ENCODE results near the gene RGS3.
"Not testable (repeated sequence)": the region's sequence is repeated elsewhere in the genome, so short reads cannot be mapped to it uniquely, and the experiment has no call there.

Gene RGS3

DNA sequence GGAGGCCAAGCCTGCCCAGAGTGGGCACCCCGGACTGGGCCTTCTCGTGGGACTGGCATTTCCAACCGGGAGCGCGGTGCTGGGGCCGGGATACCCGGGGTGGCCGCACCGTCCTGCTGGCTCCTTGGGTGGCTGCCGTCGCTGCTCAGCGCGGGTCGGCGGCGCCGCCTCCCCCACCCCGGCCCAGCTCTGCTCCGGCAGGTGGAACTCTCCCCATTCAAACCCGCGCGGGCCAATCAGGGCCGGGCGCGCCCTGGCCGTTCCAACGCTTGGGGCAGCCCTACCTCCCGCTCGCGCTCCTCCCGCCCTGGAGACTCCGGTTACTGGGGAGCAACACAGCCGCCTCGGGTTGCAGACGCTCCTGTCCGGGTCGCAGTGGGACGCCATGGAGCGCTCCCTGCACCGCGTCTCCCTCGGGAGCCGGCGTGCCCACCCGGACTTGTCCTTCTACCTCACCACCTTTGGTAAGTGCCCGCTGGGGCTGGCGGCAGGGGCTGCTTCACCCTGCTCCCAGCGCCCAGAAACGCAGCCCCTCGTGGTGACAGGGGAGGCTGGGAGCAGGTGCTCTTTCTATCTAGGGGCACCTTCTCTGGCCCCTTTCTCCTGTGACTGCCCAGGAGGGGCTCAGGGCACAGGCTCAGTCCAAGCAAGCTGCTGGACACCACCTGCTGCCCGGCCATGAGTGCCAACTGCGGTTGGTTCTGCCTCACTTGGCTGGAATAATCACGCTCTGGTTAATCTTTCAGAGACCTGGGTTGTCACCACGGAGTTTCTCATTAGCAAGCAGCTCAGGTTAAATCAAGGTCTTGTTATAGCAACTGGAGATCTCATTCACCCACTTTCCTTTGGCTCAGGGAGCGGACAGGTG is at the start of gene RGS3:
Gene RGS3 (plus strand): TSS at position 310 of the 868 bp plus-strand sequence. CDS start 76 bp downstream, at position 386.
- DNase-seq (ENCODE audit: low read depth in 3 of 3, low spot score in 1 of 3) = no peak

DNA sequence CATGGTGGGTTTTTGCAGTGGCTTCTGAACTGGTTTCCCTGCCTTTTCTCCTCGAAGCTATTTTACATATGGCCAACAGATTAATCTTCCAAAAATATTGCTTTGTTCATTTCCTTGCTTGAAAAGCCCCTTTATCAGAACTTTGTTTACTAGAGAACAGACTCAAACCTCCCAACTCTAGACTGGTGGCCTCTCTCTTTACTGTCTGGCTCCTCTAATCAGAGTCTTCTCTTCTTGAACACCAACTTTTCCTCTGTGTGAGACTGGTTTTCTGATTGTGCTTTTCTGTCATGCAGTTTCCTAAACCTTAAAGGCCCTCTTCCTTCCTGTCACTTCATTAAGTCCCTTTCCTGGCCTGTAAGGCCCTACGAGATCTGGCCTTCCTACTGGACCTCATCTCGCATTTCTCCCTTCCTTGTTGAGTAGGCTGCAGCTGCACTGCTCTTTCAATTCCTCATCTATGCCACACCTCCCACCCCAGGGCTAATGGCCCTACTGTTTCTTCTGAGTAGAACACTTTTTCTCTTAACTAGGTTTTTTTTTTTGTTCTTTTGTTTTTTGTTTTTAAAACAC is 47.3 kb upstream of the RGS3 start:
- DNase-seq (ENCODE audit: low read depth in 3 of 3, low spot score in 1 of 3) = no peak

GRCh38 chr9:113417370-113417769 is 46.2 kb upstream of the RGS3 start:
- DNase-seq (ENCODE audit: low read depth in 3 of 3, low spot score in 1 of 3) = no peak

GRCh38 chr9:113421726-113422125 is 41.8 kb upstream of the RGS3 start:
- no peak for DNase-seq (ENCODE audit: low read depth in 3 of 3, low spot score in 1 of 3)

DNA sequence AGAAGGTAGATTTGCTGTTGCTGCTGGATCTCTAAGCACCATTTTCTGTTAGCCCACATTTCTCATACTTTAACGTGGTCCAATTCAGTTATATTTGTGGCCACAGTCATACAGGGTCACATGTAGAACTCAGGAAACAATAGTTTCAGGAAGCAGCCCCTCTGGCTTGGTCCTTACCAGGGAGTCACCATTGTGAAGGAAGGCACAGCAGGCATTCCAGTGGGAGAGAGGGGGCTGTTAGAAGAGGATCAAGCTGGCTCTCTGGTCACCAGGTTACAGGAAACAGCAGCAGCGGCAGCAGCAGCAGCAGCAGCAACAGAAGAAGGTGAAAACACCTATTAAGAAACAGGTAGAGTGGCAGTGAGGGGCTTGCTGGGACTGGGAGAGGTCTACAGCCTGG is 38.5 kb upstream of the RGS3 start:
- DNase-seq (ENCODE audit: low read depth in 3 of 3, low spot score in 1 of 3) = no peak

- no peak for DNase-seq (ENCODE audit: low read depth in 3 of 3, low spot score in 1 of 3)
These were observed 36.8 kb upstream of the RGS3 start for GRCh38 chr9:113426701-113427100.

DNA sequence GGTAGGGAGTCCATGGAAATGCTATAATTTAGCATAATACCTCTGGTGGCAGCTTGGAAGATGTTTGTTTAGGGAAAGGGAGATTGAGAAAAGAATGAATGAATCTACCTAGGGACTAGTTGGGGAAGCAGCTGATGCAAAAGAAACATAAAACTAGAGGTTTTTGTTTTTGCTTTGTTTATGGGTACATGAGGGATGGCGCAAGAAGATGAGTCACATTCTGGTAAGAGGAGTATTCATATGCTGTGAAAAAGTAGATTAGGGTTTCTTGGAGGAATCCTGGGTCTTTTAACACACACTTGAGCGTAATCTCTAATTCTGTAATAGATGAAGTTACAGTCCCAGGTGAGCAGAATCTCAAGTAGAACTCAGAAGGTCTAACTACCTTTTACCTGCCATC is 35.9 kb upstream of the RGS3 start:
- no peak for DNase-seq (ENCODE audit: low read depth in 3 of 3, low spot score in 1 of 3)

DNA sequence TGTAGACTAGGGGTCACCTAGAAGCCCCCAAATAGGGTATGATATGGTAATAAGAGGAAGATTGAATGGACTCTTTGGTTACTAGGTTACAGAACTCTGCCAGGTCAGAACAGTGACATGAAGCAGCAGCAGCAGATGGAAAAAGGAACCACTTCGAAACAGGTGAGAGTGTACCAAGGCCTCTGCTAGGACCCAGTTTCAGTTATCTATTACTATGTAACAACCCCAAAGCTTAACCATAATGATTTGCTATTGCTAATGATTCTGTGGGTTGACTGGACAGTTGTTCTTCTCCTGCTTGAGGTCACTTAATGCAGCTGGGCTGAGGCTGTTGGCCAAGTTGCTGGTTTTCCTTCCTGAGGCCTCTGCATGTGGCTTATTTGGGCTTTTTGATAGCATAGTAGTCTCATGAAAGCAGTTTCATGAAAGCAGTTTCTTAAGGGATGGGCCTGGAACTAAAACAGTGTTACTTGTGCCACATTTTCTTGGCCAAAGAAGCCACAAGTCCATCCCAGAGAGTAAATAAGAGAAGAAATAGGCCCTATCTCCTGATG is 35.4 kb upstream of the RGS3 start:
- DNase-seq (ENCODE audit: low read depth in 3 of 3, low spot score in 1 of 3) = no peak

DNA sequence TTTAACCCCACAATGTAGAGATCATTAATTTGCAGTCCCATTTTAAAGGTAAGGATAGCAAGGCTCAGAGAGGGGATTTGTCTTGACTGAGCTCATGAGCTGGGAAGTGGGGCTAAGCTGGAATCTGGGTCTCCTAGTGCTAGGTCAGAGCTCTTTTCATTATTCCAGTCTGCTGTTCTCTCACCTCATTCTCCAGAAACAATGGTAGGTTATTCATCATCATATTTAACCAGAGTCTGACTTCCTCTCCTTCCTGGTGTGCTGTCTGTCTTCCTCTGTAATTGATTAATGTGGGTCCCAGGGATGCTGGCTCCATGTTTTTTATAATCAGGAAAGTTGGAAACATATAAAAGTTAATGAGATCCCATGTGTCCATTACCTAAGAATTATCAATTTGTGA is 32.3 kb upstream of the RGS3 start:
- no peak for DNase-seq (ENCODE audit: low read depth in 3 of 3, low spot score in 1 of 3)

DNA sequence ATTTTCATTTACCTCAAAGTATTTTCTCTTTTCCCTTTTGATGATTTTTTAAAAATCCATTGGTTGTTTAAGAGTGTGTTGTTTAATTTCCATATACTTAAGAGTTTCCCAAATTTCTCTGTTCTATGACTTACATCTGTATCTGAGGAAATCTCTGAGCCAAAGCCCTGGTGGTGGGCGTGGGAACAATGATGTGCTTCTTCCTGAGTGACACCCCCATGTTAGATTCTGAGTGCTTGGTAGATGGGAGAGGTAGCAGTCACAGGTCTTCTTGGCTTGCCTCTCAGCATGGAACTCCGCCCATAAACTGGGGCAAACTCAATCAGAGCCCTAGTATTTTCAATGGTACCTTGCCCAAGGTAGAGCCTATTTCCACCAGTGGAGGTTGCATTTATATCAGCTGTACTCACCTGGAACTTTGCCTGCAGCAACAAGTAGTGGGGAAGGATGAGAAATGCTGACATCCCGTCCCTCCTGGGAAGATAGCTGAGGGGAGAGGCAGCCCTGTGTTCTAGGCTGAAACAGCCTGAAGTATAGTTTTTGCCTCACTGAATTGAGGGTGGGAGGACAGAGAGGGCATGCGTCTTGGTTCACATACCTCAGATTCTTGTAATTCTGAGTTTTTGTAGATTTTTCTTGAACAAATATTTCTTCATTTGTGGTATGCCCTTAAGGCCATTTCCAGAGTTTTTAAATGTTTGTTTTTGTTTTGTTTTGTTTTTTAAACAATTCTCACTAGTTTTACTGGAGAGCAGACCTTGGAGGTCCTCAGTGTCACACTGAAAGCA is 26.6 kb upstream of the RGS3 start:
- no peak for DNase-seq (ENCODE audit: low read depth in 3 of 3, low spot score in 1 of 3)

DNA sequence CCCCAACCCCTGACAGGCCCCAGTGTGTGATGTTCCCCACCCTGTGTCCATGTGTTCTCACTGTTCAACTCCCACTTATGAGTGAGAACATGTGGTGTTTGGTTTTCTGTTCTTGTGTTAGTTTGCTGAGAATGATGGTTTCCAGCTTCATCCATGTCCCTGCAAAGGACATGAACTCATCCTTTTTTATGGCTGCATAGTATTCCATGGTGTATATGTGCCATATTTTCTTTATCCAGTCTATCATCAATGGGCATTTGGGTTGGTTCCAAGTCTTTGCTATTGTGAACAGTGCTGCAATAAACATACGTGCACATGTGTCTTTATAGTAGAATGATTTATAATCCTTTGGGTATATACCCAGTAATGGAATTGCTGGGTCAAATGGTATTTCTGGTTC is 25.8 kb upstream of the RGS3 start:
- DNase-seq (ENCODE audit: low read depth in 3 of 3, low spot score in 1 of 3) = not testable (repeated sequence)

GRCh38 chr9:113444736-113445135 is 18.8 kb upstream of the RGS3 start:
- no peak for DNase-seq (ENCODE audit: low read depth in 3 of 3, low spot score in 1 of 3)

DNA sequence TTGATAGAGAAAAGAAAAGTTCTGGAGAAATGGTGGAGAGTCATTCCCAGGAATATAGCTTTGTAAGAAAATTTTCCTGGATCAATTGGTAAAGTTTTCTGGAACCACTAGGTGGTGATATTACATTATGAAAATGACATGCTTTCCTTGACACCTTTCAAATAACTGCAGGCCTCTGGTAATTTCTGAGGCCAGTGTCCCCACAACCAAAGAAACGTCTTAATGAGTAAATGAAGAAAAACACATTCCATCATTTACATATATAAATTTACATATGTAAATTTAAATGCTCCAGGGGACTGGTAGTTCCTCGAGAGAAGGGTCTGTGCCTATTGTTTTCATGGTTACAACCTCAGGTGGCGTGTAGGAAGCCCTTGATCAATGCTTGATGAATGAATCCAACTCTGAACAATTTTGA is 17.2 kb upstream of the RGS3 start:
- DNase-seq (ENCODE audit: low read depth in 3 of 3, low spot score in 1 of 3) = no peak

- no peak for DNase-seq (ENCODE audit: low read depth in 3 of 3, low spot score in 1 of 3)
These were observed 14.2 kb upstream of the RGS3 start for GRCh38 chr9:113449376-113449775.

DNA sequence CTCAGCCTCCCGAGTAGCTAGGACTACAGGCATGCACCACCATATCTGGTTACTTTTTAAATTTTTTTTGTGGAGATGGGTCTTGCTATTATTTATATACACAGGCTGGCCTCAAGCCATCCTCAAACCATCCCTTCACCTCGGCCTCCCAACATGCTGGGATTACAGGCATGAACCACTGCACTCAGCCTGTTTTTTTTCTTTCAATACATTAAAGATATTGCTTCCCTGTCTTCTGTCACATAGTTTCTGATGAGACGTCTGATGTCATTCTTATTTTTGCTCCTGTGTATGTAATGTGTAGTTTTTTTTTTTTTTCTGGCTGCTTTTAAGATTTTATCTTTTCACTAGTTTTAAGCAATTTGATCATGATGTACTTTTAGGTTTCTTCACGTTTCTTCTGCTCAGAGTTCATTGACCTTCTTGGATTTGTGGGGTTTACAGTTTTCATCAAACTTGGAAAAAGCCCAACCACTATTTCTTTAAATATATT is 11.4 kb upstream of the RGS3 start:
- DNase-seq (ENCODE audit: low read depth in 3 of 3, low spot score in 1 of 3) = no peak

GRCh38 chr9:113454914-113455761 is 8.4 kb upstream of the RGS3 start:
- DNase-seq (ENCODE audit: low read depth in 3 of 3, low spot score in 1 of 3) = no peak

DNA sequence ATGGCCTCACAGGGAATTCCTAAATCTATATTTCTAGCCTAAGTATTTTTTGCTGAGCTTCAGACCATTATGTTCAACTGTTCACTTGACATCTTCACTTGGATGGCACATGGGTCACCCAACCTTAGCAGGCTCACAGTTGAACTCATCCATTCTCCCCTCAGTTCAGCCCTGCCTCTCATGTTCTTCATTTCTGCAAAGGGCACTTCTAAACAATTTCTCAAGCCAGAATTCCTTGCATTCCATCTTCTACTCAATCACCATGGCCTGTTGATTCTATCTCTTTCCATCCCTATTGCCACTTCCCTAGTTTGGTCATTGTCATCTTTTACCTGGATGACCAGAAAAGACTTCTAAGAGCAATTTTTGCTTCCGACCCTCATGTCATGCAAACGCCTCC is 7.3 kb upstream of the RGS3 start:
- no peak for DNase-seq (ENCODE audit: low read depth in 3 of 3, low spot score in 1 of 3)

- no peak for DNase-seq (ENCODE audit: low read depth in 3 of 3, low spot score in 1 of 3)
These were observed 2.2 kb upstream of the RGS3 start for GRCh38 chr9:113461285-113461684.

GRCh38 chr9:113461943-113462342 is 1.6 kb upstream of the RGS3 start:
- no peak for DNase-seq (ENCODE audit: low read depth in 3 of 3, low spot score in 1 of 3)

DNA sequence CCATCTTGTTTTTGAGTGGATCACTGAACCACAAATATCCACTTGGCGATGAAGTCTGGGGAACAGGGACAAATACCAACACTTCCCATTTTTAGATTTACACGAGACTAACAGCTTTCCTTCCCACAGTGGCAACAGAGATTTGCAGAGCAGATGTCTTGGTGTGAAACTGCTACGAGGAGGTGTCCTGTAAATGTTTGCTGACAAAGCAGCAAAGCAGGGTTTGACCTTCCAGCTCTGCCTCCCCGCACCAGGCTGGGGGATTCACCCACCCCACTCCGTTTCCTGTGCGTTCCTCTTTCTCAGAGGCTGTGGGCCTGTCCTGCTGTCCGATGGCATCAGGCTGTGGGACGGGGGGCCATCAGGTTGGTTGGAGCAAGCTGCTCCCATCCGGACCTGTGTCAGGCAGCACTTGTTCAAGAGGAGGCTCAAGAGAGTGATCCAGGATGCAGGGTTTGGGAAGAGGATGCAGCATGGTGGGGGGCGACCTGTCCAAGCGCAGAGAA is 693 bp upstream of the RGS3 start:
- no peak for DNase-seq (ENCODE audit: low read depth in 3 of 3, low spot score in 1 of 3)

All from stimulated activated CD4-positive, alpha-beta T cell treated with anti-CD3 and anti-CD28 coated beads, TNF-alpha, amount 100 ng/mL, for 1 hour (primary cell).